OCI-LY7 (cell line): ENCODE measurements around the gene ALLC. TPM values are rescaled to one million over a fixed set of nuclear protein-coding genes. Genes with fewer than 3 reads are reported as not detected.
"Not testable (repeated sequence)": the region's sequence is repeated elsewhere in the genome, so short reads cannot be mapped to it uniquely, and the experiment has no call there.

ENCODE experiments used
- BruUV-seq: library from RNA; stranded (reverse); fragments of 400-500 nt; replicated peaks from 2 replicates; lab custom pipeline; 2021; lab: Mats Ljungman, UMichigan
- CTCF ChIA-PET: fragments of 300-600 bp; sonication (Branson Sonifier 250); formaldehyde crosslinking; loops from one replicate; lab custom pipeline; 2022; ENCODE audit warnings: antibody characterized with exemption; ENCODE audit not compliant: unreplicated experiment; lab: Charles Lee
- POLR2A ChIA-PET: fragments of 300-600 bp; sonication (Branson Sonifier 250); formaldehyde crosslinking; loops from one replicate; lab custom pipeline; 2022; ENCODE audit warnings: antibody characterized with exemption; lab: Charles Lee
- DNase-seq: peaks from one replicate; pipeline ENCODE4 v3.0.0-alpha.2; 2015; ENCODE audit warnings: low spot score
- H2AFZ ChIP-seq: fragments of 200-600 bp; sonication (generic), shearing (Covaris generic); 2 replicates; pipeline ENCODE4 v1.6.1; 2014; ENCODE audit warnings: mild to moderate bottlenecking, antibody characterized with exemption, low read length, moderate library complexity
- H3K27ac ChIP-seq: fragments of 200-600 bp; sonication (generic); 2 replicates; pipeline ENCODE4 v1.5.1; 2014; ENCODE audit warnings: mixed run types, low read depth, mild to moderate bottlenecking, moderate library complexity, low read length, inconsistent platforms; ENCODE audit not compliant: poor library complexity, severe bottlenecking
- H3K36me3 ChIP-seq: fragments of 200-600 bp; sonication (generic); 2 replicates; pipeline ENCODE4 v1.6.1; 2014; ENCODE audit warnings: mild to moderate bottlenecking, antibody characterized with exemption, low read length, moderate library complexity, mixed read lengths; ENCODE audit not compliant: insufficient read depth
- H3K4me1 ChIP-seq: fragments of 200-600 bp; sonication (generic); 2 replicates; pipeline ENCODE4 v1.5.1; 2014; ENCODE audit warnings: mild to moderate bottlenecking, low read length; ENCODE audit not compliant: insufficient read depth, poor library complexity, severe bottlenecking
- H3K4me2 ChIP-seq: fragments of 200-600 bp; sonication (generic); 2 replicates; pipeline ENCODE4 v1.6.1; 2014; ENCODE audit warnings: mild to moderate bottlenecking, low read length
- H3K4me3 ChIP-seq: fragments of 200-600 bp; sonication (generic); 2 replicates; pipeline ENCODE4 v1.5.1; 2014; ENCODE audit warnings: mild to moderate bottlenecking, low read depth, low read length; ENCODE audit not compliant: poor library complexity, severe bottlenecking
- H3K79me2 ChIP-seq: fragments of 200-600 bp; sonication (generic); 2 replicates; pipeline ENCODE4 v1.6.1; 2016; ENCODE audit warnings: low read depth, mild to moderate bottlenecking, low read length, moderate library complexity, mixed read lengths; ENCODE audit not compliant: insufficient read depth
- H3K9me2 ChIP-seq: fragments of 200-600 bp; sonication (generic); 2 replicates; pipeline ENCODE4 v1.6.1; 2016; ENCODE audit warnings: mild to moderate bottlenecking, low read length, mixed read lengths; ENCODE audit not compliant: insufficient read depth
- H3K9me3 ChIP-seq: fragments of 200-600 bp; sonication (generic); 2 replicates; pipeline ENCODE4 v1.6.1; 2014; ENCODE audit warnings: mild to moderate bottlenecking, mixed run types, low read length, mixed read lengths
- H4K20me1 ChIP-seq: fragments of 200-600 bp; sonication (generic); 2 replicates; pipeline ENCODE4 v1.6.1; 2014; ENCODE audit warnings: mild to moderate bottlenecking, antibody characterized with exemption, low read length, moderate library complexity, mixed read lengths; ENCODE audit not compliant: insufficient read depth
- CTCF ChIP-seq: fragments of 200-600 bp; sonication (generic); conservative IDR thresholded peaks from 2 replicates; pipeline ENCODE4 v1.5.1; 2014; ENCODE audit warnings: mild to moderate bottlenecking, antibody characterized with exemption, low read length, moderate library complexity, mixed read lengths
- EZH2phosphoT487 ChIP-seq: fragments of 200-600 bp; sonication (generic); IDR thresholded peaks from 2 replicates; pipeline ENCODE4 v1.6.1; 2018; ENCODE audit warnings: low read depth, borderline replicate concordance, mild to moderate bottlenecking, mixed run types, antibody characterized with exemption, low read length, moderate library complexity, mixed read lengths
- intact Hi-C: fragments of 100-400 bp; cut with micrococcal nuclease; formaldehyde crosslinking; loops from one replicate; pipeline ENCODE4 v1.10.0; 2022; ENCODE audit not compliant: unreplicated experiment
- total RNA-seq, 2 experiments: library from RNA; depleted of rRNA in 1 of 2; stranded (reverse); fragments of >200 nt in 1 of 2; shearing (Covaris generic) in 1 of 2; gene quantifications; 2 replicates each; pipeline ENCODE4 v1.2.3, GENCODE V29; 2014 to 2022

Gene ALLC
- total RNA-seq, 2 experiments from 2014 or later = not detected

DNA sequence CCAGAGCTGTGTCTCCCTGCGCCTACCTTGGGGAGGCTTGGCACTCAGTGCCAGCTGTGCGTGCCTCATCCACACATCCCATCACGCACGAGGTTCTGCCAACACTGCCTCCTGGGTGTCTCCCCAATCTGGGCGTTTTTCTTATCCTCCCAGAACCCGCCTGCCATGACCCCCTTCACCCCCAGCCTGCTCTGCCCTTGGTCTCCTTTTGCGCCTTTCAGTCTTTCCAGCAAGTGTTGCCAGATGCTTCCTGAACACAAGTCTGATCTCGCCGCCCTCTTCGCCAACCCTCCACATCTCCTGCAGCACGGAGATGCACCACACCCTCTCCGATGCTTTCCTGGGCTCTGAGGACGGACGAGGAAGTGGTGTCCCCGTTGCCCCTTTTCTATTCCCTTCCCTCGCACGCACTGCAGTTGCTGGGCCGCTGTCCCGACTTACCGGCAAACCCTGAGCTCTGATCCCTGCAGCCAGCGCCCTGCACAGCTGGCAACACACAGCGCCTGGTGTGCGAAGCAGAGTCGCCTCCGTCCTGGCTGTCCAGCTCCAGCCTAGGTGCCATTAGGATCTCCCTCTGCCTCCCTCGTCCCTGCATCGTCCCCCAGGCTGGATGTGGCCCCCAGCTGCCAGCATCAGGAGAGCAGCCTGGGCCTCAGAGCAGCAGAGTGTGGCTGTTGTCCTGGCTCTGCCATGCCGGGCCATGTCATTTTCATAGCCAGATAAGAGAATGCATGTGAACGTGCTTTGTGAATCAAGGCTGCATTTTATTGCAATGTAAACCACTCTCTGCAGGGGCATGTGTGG lies 22.6 kb upstream of the ALLC start:
- intact Hi-C loops = no loop called here
- peaks cover 3% of the 10 kb centered on the region for H3K4me1 ChIP-seq
- ChIA-PET POLR2A (interaction anchor here (0.8 kb wide), 1 partner anchor 130 kb away, joined by 3 read pairs; no protein-coding TSS in a partner anchor), CTCF (no interaction called here)
- H2AFZ ChIP-seq = no peak overlapping the region
- H3K9me3 ChIP-seq = no peaks in the 10 kb centered on the region
- H3K4me2 ChIP-seq = no peak overlapping the region
- no TSS peak for BruUV-seq
- no peaks in the 10 kb centered on the region for H4K20me1 ChIP-seq
- no peak for TF ChIP-seq EZH2phosphoT487
- no peak for TF ChIP-seq CTCF
- no peak overlapping the region for H3K27ac ChIP-seq
- no peaks in the 10 kb centered on the region for H3K36me3 ChIP-seq
- H3K9me2 ChIP-seq = no peaks in the 10 kb centered on the region
- H3K79me2 ChIP-seq = no peaks in the 10 kb centered on the region
- DNase-seq = no peak
- no peak overlapping the region for H3K4me3 ChIP-seq

DNA sequence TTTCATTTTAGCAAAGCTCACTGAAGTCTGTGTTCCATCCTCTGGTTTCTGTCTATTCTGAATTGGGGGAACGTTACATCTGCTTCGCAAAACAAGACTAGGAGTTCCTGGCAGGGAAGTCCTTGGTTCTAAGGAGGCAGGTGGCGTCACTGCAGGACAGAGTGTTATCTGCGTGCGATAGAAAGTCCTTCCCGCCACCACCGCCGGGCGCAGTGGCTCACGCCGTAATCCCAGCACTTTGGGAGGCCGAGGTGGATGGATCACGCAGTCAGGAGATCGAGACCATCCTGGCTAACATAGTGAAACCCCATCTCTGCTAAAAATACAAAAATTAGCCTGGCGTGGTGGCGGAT lies 22.0 kb upstream of the ALLC start:
- H3K4me3 ChIP-seq, H3K9me3 ChIP-seq, DNase-seq, H3K79me2 ChIP-seq, H3K4me1 ChIP-seq, H2AFZ ChIP-seq, BruUV-seq, intact Hi-C loops, H3K4me2 ChIP-seq, H3K27ac ChIP-seq, H4K20me1 ChIP-seq, H3K9me2 ChIP-seq, H3K36me3 ChIP-seq, CTCF ChIA-PET: not testable (repeated sequence)
- POLR2A ChIA-PET = interaction anchor here (0.8 kb wide), 1 partner anchor 131 kb away, joined by 3 read pairs; no protein-coding TSS in a partner anchor

DNA sequence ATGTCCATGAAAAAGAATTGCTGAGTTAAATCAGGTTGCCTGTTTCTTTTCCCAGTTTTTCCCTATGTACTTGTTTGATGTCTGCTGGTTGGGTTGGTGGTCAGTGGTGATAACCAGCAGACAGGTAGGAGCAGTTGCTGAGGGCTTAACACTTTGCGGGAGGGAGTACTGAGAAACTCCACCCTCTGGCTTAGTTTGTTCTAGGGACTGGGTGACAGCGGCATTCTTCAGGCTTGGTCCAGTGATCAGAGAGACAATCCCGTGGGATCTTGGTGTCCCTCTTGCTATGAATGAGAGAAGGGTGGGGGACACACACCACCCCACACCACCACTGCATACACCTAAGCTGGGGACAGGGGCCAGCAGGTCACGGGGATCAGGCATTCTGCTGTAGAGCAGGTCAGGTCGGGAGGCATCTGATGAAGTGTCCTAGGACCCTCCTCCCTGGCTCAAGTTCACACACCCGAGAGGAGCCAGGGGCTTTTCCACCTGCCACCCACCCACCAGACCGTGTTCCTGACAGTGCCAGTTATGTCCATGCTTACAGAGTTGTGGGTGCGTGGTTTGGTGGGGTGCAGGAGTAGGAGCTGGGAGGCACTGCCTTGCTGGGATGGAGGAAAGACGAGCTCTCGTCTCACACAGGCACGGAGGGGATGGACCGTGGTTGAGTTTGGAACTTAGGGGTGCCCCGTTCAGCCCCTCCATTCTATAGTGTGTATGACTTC lies 21.3 kb upstream of the ALLC start:
- H3K9me3 ChIP-seq = no peaks in the 10 kb centered on the region
- no TSS peak for BruUV-seq

More for the DNA sequence above, 21.3 kb upstream of the ALLC start:
- peaks cover 3% of the 10 kb centered on the region for H3K4me1 ChIP-seq
- ChIA-PET POLR2A (interaction anchor here (0.6 kb wide), 1 partner anchor 28 kb away, joined by 3 read pairs; no protein-coding TSS in a partner anchor), CTCF (no interaction called here)
- H3K36me3 ChIP-seq = no peaks in the 10 kb centered on the region
- H2AFZ ChIP-seq = no peak overlapping the region
- intact Hi-C loops = no loop called here
- no peaks in the 10 kb centered on the region for H3K79me2 ChIP-seq
- DNase-seq = no peak
- no peak overlapping the region for H3K4me2 ChIP-seq
- no peak overlapping the region for H3K27ac ChIP-seq
- TF ChIP-seq EZH2phosphoT487 = no peak
- TF ChIP-seq CTCF = no peak
- H3K9me2 ChIP-seq = no peaks in the 10 kb centered on the region
- H3K4me3 ChIP-seq = no peak overlapping the region
- H4K20me1 ChIP-seq = no peaks in the 10 kb centered on the region
